Ectodermal cell (in vitro differentiated cells): Measurements from ENCODE around the gene DIPK1A.

ENCODE experiments used
- H3K27ac ChIP-seq: 2 replicates; pipeline ENCODE4 v1.7.0; 2013; ENCODE audit warnings: mild to moderate bottlenecking, low read depth, low read length; ENCODE audit not compliant: insufficient read depth, poor library complexity, severe bottlenecking
- H3K27me3 ChIP-seq: 2 replicates; pipeline ENCODE4 v1.7.0; 2013; ENCODE audit warnings: mild to moderate bottlenecking, low read length; ENCODE audit not compliant: insufficient read depth, control insufficient read depth, poor library complexity, severe bottlenecking
- H3K36me3 ChIP-seq: one replicate; pipeline ENCODE4 v1.7.0; 2013; ENCODE audit warnings: low read length; ENCODE audit not compliant: control insufficient read depth, insufficient read depth
- H3K4me1 ChIP-seq: one replicate; pipeline ENCODE4 v1.7.0; 2013; ENCODE audit warnings: low read length; ENCODE audit not compliant: control insufficient read depth, insufficient read depth
- H3K4me3 ChIP-seq: 2 replicates; pipeline ENCODE4 v1.7.0; 2013; ENCODE audit warnings: low read depth, low read length, control low read depth; ENCODE audit not compliant: insufficient read depth
- H3K9me3 ChIP-seq: 2 replicates; pipeline ENCODE4 v1.7.0; 2013; ENCODE audit warnings: mild to moderate bottlenecking, low read length, moderate library complexity; ENCODE audit not compliant: control insufficient read depth
- WGBS, 2 experiments: methylation state at CpG; one replicate each; pipeline ENCODE4 v1.1.7; 2013; ENCODE audit warnings: missing lambda C conversion rate in 2 of 2; 5-methylcytosine and 5-hydroxymethylcytosine counted together

Gene DIPK1A

DNA sequence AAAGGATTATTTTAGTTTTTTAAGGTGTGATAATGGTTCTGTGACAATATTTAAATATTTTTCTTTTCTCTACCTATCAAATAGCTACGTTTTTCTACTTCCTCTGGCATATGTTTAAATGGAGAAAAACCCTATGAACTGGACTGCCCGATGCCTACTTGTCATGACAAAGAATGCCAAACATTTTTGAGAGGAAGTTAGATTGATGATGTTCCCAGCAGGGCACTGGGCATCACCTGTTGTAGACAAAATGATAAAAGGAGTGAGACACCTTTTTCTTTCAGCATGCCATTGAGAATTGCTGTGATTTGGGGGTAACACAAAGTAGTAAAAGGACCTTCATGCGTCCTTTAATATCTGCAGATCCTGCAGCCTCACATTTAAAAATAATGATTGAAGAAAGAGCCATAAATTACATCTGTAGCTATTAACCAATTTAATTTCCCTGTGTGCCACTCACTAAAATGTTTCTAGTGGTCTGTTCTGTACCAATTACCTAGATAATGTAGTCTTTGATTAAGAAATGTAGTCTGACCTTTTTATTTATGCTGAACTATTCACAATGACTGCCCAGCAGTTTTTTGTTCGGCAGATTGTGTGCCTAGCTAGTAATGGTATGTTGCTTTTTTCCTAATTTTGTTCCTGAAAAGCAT is 81.8 kb downstream of the DIPK1A start:
- Histone ChIP-seq H3K9me3 (no peaks in the 10 kb centered on the region), H3K4me1 (peaks cover 3% of the 10 kb centered on the region), H3K36me3 (no peaks in the 10 kb centered on the region), H3K27me3 (no peaks in the 10 kb centered on the region), H3K27ac (no peak overlapping the region), H3K4me3 (no peak overlapping the region)
- WGBS, 2 experiments, result 86 to 89% methylated on average over 2 to 4 of the region's 4 CpGs

DNA sequence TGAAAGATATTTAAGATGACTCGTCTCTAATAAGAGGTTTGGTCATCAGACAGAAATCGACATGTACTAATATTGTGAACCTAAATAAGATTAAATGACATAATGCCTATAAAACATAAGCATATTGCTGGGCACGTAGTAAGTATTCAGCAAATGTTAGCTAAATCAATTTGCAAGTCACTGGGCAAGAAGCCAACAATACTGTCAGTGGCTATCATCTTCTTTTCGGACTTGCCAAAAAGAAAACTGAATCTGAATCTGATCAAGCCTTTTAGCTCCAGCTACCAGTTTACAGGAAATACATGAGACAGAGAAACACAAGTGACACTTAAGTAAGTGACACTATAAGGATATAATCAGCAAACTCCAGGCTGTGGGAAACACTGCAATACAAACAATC is 83.5 kb downstream of the DIPK1A start:
- H3K9me3 ChIP-seq, result no peaks in the 10 kb centered on the region
- H3K27ac ChIP-seq, result no peak overlapping the region
- no peak overlapping the region for H3K4me3 ChIP-seq
- H3K27me3 ChIP-seq, result no peaks in the 10 kb centered on the region
- WGBS, 2 experiments, result 95 to 98% methylated on average over 2 to 4 of the region's 4 CpGs
- H3K4me1 ChIP-seq, result peaks cover 3% of the 10 kb centered on the region
- no peaks in the 10 kb centered on the region for H3K36me3 ChIP-seq

DNA sequence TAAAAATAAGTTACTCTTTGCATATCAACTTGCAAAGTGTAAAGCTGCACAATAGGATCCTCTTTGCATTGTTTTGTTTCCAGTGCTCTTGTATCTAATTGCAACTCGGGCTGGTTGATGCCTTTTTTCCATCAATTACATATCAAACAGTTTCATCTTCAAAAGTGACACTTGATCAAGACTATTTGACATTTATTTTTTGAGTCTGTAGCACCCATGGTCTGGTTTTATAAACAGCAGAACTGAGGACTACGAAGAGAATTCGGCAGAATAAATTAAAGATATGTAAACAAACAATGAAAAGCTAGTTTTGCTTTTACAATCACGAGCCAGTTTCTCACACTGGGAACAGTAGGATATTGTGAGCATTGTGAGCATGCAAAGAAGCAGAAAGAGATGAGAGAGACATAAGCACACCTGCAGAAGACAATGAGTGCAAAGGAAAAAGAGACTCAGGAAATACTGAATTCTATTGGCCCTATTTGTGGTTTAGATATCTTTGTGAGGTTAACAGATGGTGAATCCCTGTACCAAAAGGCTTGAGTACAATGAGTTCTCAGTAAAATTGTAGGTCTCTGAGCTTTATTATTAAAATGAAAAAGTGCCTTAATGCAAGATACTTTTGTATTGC is 84.1 kb downstream of the DIPK1A start:
- Histone ChIP-seq H3K4me1 (peaks cover 3% of the 10 kb centered on the region), H3K36me3 (no peaks in the 10 kb centered on the region), H3K9me3 (no peaks in the 10 kb centered on the region), H3K27ac (no peak overlapping the region), H3K4me3 (no peak overlapping the region), H3K27me3 (no peaks in the 10 kb centered on the region)
- WGBS, 2 experiments, result 78% methylated on average over 4 of the region's 4 CpGs

DNA sequence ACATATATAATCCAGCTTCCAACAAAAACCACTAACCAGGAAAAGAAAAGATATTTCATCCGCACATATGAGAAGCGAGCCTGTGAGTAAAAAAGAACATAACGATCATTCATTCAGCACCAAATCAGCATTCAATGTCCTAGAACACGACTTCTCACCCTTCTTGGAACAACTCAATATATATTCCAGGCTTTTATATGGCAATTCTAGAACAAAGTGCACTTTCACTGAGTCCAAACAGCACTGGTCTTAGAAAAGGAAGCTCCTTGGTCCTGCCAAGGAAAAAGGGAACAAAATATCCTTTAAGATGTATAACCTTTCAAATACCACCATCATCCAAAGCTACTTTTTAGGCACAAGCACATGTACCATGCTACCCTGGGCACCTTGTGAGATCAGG is 84.9 kb downstream of the DIPK1A start:
- 91 to 93% methylated on average over 4 of the region's 4 CpGs for WGBS, 2 experiments
- Histone ChIP-seq H3K4me3 (no peak overlapping the region), H3K27ac (no peak overlapping the region), H3K36me3 (no peaks in the 10 kb centered on the region), H3K27me3 (no peaks in the 10 kb centered on the region), H3K4me1 (peaks cover 3% of the 10 kb centered on the region), H3K9me3 (no peaks in the 10 kb centered on the region)

DNA sequence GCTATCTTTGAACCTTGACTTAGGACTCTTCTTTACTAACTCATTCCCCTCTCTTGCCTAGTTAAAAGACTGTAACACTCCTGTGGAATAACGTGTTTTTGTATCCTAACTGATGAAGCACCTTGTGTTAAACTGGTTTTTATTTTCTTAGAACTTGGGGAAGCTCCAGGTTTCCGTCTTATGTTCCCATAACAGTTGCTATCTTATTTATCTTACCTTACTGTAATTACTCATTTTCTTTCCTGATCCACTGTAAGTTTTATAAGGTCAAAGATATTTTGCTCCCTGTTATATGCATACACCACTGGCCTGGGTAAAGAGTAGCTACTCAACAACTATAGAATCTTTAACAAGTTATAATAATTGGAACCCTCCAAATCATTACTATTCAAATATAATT is 86.3 kb downstream of the DIPK1A start:
- H3K36me3 ChIP-seq, result no peaks in the 10 kb centered on the region
- no peaks in the 10 kb centered on the region for H3K27me3 ChIP-seq
- H3K27ac ChIP-seq, result no peak overlapping the region
- H3K4me1 ChIP-seq, result peaks cover 3% of the 10 kb centered on the region
- H3K9me3 ChIP-seq, result no peaks in the 10 kb centered on the region
- 86 to 89% methylated on average over 1 to 2 of the region's 2 CpGs for WGBS, 2 experiments
- H3K4me3 ChIP-seq, result no peak overlapping the region

DNA sequence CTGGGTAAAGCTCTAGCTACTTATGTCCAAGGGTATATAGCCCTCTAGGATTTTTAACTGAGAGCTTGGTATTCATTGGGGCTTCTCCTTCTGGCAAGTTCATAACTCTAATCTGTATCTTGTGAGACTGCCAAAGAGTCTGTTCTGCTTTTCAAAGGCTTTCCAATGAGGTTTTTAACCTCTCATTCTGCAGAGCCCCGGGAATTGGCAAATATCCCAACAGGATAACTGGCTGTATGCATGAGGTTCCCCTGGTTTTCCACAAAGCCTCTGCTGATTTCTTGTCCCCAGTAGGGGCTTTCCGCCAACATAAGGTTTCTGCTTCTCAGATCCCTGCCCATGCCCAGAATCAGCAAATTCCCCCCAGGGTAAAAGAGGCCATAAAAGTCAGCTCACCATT is 88.5 kb downstream of the DIPK1A start:
- H3K9me3 ChIP-seq, result no peaks in the 10 kb centered on the region
- H3K36me3 ChIP-seq, result no peaks in the 10 kb centered on the region
- H3K27ac ChIP-seq, result no peak overlapping the region
- H3K4me1 ChIP-seq, result peaks cover 3% of the 10 kb centered on the region
- H3K27me3 ChIP-seq, result no peaks in the 10 kb centered on the region
- WGBS, 2 experiments, result 88 to 90% methylated on average over 2 of the region's 2 CpGs
- no peak overlapping the region for H3K4me3 ChIP-seq

DNA sequence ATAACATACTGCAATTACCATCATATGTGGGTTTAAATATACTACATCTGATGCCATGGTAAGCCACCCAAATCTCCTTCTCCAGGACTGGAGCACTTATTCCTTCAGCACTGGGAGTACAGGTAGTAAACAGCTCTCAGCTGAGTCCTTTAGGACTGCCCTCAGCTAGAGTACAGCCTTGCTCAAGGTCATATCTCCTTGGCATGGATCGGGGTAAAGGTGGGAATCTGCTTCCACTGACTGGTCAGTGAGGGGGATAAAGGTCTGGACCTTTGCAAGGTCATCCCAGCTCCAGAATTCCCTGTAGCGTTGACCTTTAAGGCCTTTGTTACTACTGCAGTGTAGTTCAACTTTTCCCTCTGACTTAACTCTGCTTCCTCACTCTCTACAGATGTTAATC is 90.7 kb downstream of the DIPK1A start:
- H3K27me3 ChIP-seq, result no peaks in the 10 kb centered on the region
- no peak overlapping the region for H3K27ac ChIP-seq
- H3K36me3 ChIP-seq, result no peaks in the 10 kb centered on the region
- H3K4me3 ChIP-seq, result no peak overlapping the region
- no peaks in the 10 kb centered on the region for H3K9me3 ChIP-seq
- WGBS, 2 experiments, result 90 to 92% methylated on average over 2 of the region's 2 CpGs
- H3K4me1 ChIP-seq, result no peaks in the 10 kb centered on the region

DNA sequence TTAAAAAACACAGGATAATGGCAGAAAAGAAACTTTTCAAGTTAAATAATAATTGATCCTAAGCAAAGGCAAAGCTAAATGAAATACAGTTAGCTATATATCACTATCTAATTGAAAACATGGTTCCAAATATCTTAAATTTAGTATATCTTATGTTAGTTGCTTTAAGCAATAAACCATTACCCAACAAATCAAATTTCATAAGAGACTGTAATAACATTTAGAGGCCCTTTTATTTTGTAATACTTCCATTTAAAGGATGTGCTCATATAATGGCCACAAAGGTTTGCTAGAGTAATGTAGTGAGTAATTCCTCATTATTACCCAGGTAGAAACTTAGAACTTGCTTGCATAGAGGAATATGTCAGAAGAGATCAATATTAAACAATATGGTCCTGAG is 97.1 kb downstream of the DIPK1A start:
- Histone ChIP-seq H3K4me3 (no peak overlapping the region), H3K27me3 (no peaks in the 10 kb centered on the region), H3K36me3 (no peaks in the 10 kb centered on the region), H3K27ac (no peak overlapping the region), H3K9me3 (no peaks in the 10 kb centered on the region), H3K4me1 (no peaks in the 10 kb centered on the region)

DNA sequence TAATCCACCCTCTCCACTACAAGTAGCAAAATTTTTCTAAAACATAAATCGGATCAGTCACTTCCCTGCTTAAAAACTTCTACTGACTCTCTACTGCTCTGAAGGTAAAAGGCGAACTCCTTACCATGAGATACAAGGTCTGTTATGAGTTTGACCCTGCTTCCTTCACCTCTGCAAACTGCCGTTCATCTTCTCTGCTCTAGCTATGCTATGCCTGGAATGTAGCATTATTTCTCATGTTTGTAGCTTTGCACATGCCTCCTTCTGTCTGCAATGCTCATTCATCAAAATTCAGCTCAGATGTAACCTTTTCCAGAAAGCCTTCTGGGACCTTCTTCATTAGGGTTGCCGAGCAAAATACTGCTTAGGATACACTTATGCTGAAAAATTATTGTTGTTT is 98.7 kb downstream of the DIPK1A start:
- Histone ChIP-seq H3K27ac (no peak overlapping the region), H3K4me1 (no peaks in the 10 kb centered on the region), H3K36me3 (no peaks in the 10 kb centered on the region), H3K4me3 (no peak overlapping the region), H3K27me3 (no peaks in the 10 kb centered on the region), H3K9me3 (no peaks in the 10 kb centered on the region)
- 92 to 97% methylated on average over 4 of the region's 4 CpGs for WGBS, 2 experiments

DNA sequence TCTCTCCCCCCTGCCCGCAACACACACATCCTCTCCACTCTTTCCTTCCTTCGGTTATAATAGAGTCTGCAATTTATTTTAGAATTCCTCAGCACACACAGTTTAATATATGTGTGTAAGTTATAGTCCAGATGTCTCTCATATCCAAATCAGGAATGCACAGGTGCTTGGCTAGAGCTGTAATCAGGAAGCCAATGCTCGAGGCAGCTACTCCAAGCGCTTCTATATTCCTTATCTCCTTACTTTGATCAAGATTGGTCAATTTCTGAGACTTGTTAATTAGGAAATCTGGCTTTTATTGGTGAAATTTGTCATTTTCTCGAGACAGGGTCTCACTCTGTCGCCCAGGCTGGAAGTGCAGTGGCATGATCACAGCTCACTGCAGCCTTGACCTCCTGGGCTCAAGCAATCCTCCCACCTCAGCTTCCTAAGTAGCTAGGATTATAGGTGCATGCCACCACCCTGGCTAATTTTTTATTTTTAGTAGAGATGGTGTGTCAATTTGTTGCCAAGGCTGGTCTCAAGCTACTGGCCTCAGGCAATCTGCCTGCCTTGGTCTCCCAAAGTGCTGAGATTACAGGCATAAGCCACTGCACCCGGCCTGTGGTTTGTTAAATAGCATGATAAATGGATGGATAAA is 101.7 kb downstream of the DIPK1A start:
- Histone ChIP-seq H3K27me3 (no peaks in the 10 kb centered on the region), H3K36me3 (no peaks in the 10 kb centered on the region), H3K9me3 (peaks cover 2% of the 10 kb centered on the region), H3K4me1 (no peaks in the 10 kb centered on the region), H3K27ac (no peak overlapping the region), H3K4me3 (no peak overlapping the region)
- WGBS, 2 experiments, result 83 to 93% methylated on average over 6 to 7 of the region's 7 CpGs
